Sigmoid colon (tissue), 4 donors: Measurements from ENCODE around the gene FTL.

Experiments
- POLR2A ChIP-seq, 2 donors: fragments of 450-650 bp; IDR thresholded peaks; one replicate each; pipeline ENCODE4 v1.6.1; 2016; ENCODE audit warnings: antibody characterized with exemption in 2 of 2, mild to moderate bottlenecking in 2 of 2, moderate library complexity in 2 of 2
- POLR2AphosphoS5 ChIP-seq, 4 donors: sonication (generic); formaldehyde crosslinking; IDR thresholded peaks; one replicate each; pipeline ENCODE4 v1.6.1; 2017; ENCODE audit warnings: antibody characterized with exemption in 4 of 4
- TF ChIP-seq, protein P1 (sequence below), 4 experiments: fragments of 450-650 bp in 3 of 4; fragments of 200-600 bp in 1 of 4; IDR thresholded peaks; one replicate each; pipeline ENCODE4 v1.5.1; 2016 to 2019; ENCODE audit warnings: antibody characterized with exemption in 4 of 4, mild to moderate bottlenecking in 3 of 4, moderate library complexity in 2 of 4

DNA sequence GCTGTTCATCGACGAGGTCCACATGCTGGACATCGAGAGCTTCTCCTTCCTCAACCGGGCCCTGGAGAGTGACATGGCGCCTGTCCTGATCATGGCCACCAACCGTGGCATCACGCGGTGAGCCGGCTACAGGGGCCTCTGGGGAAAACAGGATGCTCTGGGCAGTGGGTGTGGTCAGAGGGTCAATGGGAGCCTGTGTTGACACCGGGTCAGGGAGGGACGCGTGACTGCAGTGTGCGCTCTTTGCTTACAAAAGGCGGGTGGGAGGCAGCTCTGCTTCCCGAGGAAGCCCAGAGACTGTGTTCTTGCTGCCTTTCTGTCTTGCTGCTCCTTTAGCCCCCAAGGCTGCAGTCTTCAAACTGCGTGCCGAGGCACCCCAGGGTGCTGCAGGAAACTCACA lies 46.1 kb downstream of the FTL start:
- TF ChIP-seq POLR2A (IDR thresholded peaks at IDR 0.05): no peak
- TF ChIP-seq, protein P1, sequence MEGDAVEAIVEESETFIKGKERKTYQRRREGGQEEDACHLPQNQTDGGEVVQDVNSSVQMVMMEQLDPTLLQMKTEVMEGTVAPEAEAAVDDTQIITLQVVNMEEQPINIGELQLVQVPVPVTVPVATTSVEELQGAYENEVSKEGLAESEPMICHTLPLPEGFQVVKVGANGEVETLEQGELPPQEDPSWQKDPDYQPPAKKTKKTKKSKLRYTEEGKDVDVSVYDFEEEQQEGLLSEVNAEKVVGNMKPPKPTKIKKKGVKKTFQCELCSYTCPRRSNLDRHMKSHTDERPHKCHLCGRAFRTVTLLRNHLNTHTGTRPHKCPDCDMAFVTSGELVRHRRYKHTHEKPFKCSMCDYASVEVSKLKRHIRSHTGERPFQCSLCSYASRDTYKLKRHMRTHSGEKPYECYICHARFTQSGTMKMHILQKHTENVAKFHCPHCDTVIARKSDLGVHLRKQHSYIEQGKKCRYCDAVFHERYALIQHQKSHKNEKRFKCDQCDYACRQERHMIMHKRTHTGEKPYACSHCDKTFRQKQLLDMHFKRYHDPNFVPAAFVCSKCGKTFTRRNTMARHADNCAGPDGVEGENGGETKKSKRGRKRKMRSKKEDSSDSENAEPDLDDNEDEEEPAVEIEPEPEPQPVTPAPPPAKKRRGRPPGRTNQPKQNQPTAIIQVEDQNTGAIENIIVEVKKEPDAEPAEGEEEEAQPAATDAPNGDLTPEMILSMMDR (IDR thresholded peaks at IDR 0.05): no peak
- TF ChIP-seq POLR2AphosphoS5 (IDR thresholded peaks at IDR 0.05): no peak
